Trophoblast cell (in vitro differentiated cells and primary cell): ENCODE results near the gene SEZ6L2.

Experiments
- DNase-seq, 2 donors: peaks; one replicate each; pipeline ENCODE4 v3.0.0-alpha.2; 2016
- H2AFZ ChIP-seq: 2 replicates; pipeline ENCODE4 v1.6.1; 2013; ENCODE audit warnings: low read length, moderate library complexity, mild to moderate bottlenecking; ENCODE audit not compliant: insufficient read depth, poor library complexity
- H2AK5ac ChIP-seq: 2 replicates; pipeline ENCODE4 v1.6.1; 2013; ENCODE audit warnings: mild to moderate bottlenecking, low read length
- H2BK120ac ChIP-seq: 2 replicates; pipeline ENCODE4 v1.6.1; 2013; ENCODE audit warnings: low read length, mild to moderate bottlenecking, moderate library complexity; ENCODE audit not compliant: insufficient read depth, poor library complexity
- H2BK12ac ChIP-seq: 2 replicates; pipeline ENCODE4 v1.6.1; 2013; ENCODE audit warnings: mild to moderate bottlenecking, low read length, moderate library complexity
- H2BK5ac ChIP-seq: 2 replicates; pipeline ENCODE4 v1.6.1; 2013; ENCODE audit warnings: low read length, low read depth, moderate library complexity, mild to moderate bottlenecking; ENCODE audit not compliant: poor library complexity
- H3K14ac ChIP-seq: 2 replicates; pipeline ENCODE4 v1.6.1; 2013; ENCODE audit warnings: mild to moderate bottlenecking, low read length
- H3K18ac ChIP-seq: 2 replicates; pipeline ENCODE4 v1.6.1; 2013; ENCODE audit warnings: mild to moderate bottlenecking, low read length
- H3K23ac ChIP-seq: 2 replicates; pipeline ENCODE4 v1.6.1; 2013; ENCODE audit warnings: low read length
- H3K27ac ChIP-seq: 2 replicates; pipeline ENCODE4 v1.5.1; 2013; ENCODE audit warnings: low read depth, mild to moderate bottlenecking, inconsistent platforms, low read length, moderate library complexity
- H3K27me3 ChIP-seq: 2 replicates; pipeline ENCODE4 v1.6.1; 2013; ENCODE audit warnings: inconsistent platforms, mild to moderate bottlenecking, low read length, moderate library complexity; ENCODE audit not compliant: insufficient read depth
- H3K36me3 ChIP-seq, 2 experiments: 1 replicate in 1 of 2; 2 replicates in 1 of 2; pipeline ENCODE4 v1.6.1; 2013; ENCODE audit warnings: low read length in 2 of 2, mild to moderate bottlenecking in 2 of 2, moderate library complexity in 1 of 2; ENCODE audit not compliant: insufficient read depth in 2 of 2, control insufficient read depth in 1 of 2
- H3K4ac ChIP-seq: 2 replicates; pipeline ENCODE4 v1.6.1; 2013; ENCODE audit warnings: low read depth, mild to moderate bottlenecking, low read length, moderate library complexity
- H3K4me1 ChIP-seq, 2 experiments: 1 replicate in 1 of 2; 2 replicates in 1 of 2; pipeline ENCODE4 v1.6.1; 2013; ENCODE audit warnings: low read length in 2 of 2, mild to moderate bottlenecking in 2 of 2, moderate library complexity in 1 of 2; ENCODE audit not compliant: insufficient read depth in 2 of 2, control insufficient read depth in 1 of 2
- H3K4me2 ChIP-seq: 2 replicates; pipeline ENCODE4 v1.6.1; 2013; ENCODE audit warnings: inconsistent platforms, mild to moderate bottlenecking, low read length, moderate library complexity
- H3K4me3 ChIP-seq: 2 replicates; pipeline ENCODE4 v1.5.1; 2013; ENCODE audit warnings: mild to moderate bottlenecking, low read depth, low read length, inconsistent platforms
- H3K79me1 ChIP-seq: one replicate; pipeline ENCODE4 v1.6.1; 2013; ENCODE audit warnings: low read length
- H3K79me2 ChIP-seq: 2 replicates; pipeline ENCODE4 v1.6.1; 2013; ENCODE audit warnings: low read length, mild to moderate bottlenecking; ENCODE audit not compliant: control insufficient read depth, insufficient read depth, poor library complexity
- H3K9ac ChIP-seq: 2 replicates; pipeline ENCODE4 v1.6.1; 2013; ENCODE audit warnings: mild to moderate bottlenecking, low read length
- H3K9me3 ChIP-seq: 2 replicates; pipeline ENCODE4 v1.6.1; 2013; ENCODE audit warnings: low read depth, mild to moderate bottlenecking, control low read depth, inconsistent platforms, low read length; ENCODE audit not compliant: insufficient read depth
- H4K12ac ChIP-seq: 2 replicates; pipeline ENCODE4 v1.6.1; 2013; ENCODE audit warnings: low read depth, mild to moderate bottlenecking, low read length, moderate library complexity
- H4K8ac ChIP-seq: 2 replicates; pipeline ENCODE4 v1.6.1; 2013; ENCODE audit warnings: low read depth, mild to moderate bottlenecking, low read length, moderate library complexity
- H4K91ac ChIP-seq: one replicate; pipeline ENCODE4 v1.6.1; 2013; ENCODE audit warnings: low read depth, mild to moderate bottlenecking, low read length, moderate library complexity
- WGBS: extraction: QIAGEN DNeasy Blood & Tissue Kit; methylation state at CpG from one replicate; pipeline ENCODE4 v1.1.7; 2013; ENCODE audit warnings: missing lambda C conversion rate; ENCODE audit not compliant: insufficient read length, insufficient coverage; ENCODE audit errors: extremely low coverage; 5-methylcytosine and 5-hydroxymethylcytosine counted together

SEZ6L2 gene

DNA sequence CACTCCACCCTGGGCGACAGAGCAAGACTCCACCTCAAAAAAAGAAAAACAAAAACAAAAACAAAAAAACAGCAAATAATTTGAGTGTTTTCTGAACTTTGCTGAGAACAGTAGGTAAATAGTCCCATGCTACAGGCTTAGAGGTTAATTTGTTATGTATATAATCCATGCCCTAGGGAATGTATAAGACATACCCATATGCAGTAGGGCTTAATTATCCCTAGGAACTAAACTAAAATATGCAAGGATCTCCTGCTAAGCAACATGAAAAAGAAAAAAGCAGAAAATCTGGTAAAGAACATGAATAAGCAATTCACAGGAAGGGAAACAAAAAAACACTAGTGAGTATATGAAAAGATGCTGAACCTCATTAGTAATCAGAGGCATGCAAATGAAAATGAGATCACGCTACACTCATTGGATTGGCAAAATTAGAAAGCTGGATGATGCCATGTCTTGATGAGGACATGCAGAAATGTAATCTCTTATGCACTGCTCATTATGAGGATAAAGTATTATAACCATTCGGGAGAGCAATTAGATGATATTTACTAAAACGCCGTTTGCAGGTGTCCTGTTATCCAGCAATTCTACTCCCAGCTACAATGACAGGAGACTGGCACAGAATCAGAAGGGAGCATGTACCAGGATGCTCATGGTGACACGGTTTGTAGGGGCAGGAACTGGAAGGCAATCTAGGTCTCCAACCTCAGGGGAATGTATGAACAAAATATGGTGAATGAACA lies 21.1 kb upstream of the SEZ6L2 start:
- no CpG with 5 or more reads among the region's 6 CpGs for WGBS
- no peak overlapping the region for H3K18ac ChIP-seq
- DNase-seq = no peak

DNA sequence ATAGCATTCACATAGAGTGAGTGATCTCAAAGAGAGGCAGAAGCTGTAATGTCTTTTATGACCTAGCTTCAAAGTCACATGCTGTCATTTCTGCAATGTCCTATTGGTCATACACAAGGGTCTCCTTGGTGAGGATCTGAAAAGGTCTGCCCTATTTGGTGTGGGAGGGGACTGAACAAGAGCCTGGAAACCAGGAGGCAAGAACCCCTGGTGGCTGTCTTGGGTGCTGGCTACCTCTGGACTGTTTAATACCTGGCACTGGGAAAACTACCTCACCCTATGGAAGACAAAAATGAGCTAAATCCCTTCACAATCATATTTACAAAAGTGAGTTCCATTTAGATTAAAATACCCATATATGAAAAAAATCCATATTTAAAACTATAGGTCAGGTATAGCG lies 17.6 kb upstream of the SEZ6L2 start:
- Histone ChIP-seq H3K27ac (no peak overlapping the region), H2BK5ac (no peak overlapping the region), H3K23ac (no peak overlapping the region), H2BK12ac (no peak overlapping the region), H3K9me3 (peaks cover 2% of the 10 kb centered on the region), H3K79me2 (no peaks in the 10 kb centered on the region), H3K14ac (no peak overlapping the region), H2BK120ac (no peak overlapping the region), H3K18ac (no peak overlapping the region), H3K4ac (no peak overlapping the region), H3K79me1 (no peaks in the 10 kb centered on the region), H4K8ac (no peak overlapping the region), H4K91ac (no peak overlapping the region), H3K36me3 (peaks cover 10 to 17% of the 10 kb centered on the region in 2 experiments), H4K12ac (no peak overlapping the region), H3K27me3 (no peaks in the 10 kb centered on the region), H3K4me1 (no peaks in the 10 kb centered on the region), H2AK5ac (no peak overlapping the region), H3K4me3 (no peak overlapping the region), H3K9ac (no peak overlapping the region), H3K4me2 (no peak overlapping the region), H2AFZ (no peak overlapping the region)
- WGBS = no CpG with 5 or more reads among the region's 1 CpG
- no peak for DNase-seq

More for the DNA sequence above, 21.1 kb upstream of the SEZ6L2 start:
- Histone ChIP-seq H2BK120ac (no peak overlapping the region), H3K79me1 (no peaks in the 10 kb centered on the region), H4K8ac (no peak overlapping the region), H3K27ac (no peak overlapping the region), H3K27me3 (no peaks in the 10 kb centered on the region), H3K9me3 (no peaks in the 10 kb centered on the region), H2BK12ac (no peak overlapping the region), H2AFZ (no peak overlapping the region), H3K4me1 (peaks cover 4 to 7% of the 10 kb centered on the region in 2 experiments), H3K36me3 (peaks cover 17 to 18% of the 10 kb centered on the region in 2 experiments), H3K79me2 (peaks cover 5% of the 10 kb centered on the region), H3K4me2 (no peak overlapping the region), H3K4me3 (no peak overlapping the region), H3K14ac (no peak overlapping the region), H4K91ac (no peak overlapping the region), H3K4ac (no peak overlapping the region), H2AK5ac (no peak overlapping the region), H3K9ac (no peak overlapping the region), H4K12ac (no peak overlapping the region), H3K23ac (no peak overlapping the region), H2BK5ac (no peak overlapping the region)

DNA sequence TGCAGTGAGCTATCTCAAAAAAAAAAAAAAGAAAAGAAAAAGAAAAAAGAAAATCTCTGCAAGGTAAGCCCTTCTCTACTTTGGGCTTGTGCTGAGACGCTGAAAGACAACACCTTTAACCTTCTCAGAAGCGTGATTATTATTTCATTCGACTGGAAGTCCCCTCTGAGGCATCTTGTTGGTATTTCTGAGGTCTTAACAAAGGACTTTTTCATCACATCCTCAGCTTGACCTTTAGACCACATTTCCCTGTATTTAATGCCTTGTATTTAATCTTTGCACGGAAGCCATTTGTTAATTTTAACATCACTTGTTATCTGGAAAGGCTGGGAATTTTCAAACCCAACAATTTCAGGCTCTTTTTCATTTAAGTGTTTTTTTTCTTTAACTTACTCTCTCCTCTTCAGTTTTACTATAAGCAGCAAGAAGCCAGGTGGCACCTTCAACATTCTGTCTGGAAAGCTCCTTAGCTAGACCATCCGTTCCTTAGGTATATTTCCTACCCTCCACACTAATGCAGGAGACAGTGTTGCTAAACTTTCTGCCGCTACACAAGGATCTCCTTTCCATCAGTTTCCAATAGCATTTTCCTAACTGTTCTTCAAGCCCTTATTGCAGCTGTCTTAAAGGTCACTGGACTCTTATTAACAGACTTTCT lies 16.4 kb upstream of the SEZ6L2 start:
- H4K12ac ChIP-seq = no peak overlapping the region
- no CpG with 5 or more reads among the region's 6 CpGs for WGBS
- H3K79me2 ChIP-seq = no peaks in the 10 kb centered on the region

DNA sequence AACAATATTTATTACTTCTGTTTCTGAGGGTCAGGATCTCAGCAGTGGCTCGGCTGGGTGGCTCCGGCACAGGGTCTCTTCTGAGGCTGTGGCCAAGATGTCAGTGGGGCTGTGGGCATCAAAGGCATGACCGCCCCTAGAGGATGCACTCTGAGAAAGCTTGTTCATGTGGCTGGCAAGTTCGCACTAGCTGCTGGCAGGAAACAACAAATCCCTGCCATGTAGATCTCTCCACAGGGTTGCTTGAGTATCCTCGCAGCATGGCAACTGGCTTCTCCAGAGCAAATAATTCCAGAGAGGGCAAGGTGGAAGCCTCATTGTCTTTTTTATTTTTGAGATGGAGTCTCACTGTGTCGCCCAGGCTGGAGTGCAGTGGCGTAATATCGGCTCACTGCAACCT lies 14.2 kb upstream of the SEZ6L2 start:
- H3K14ac ChIP-seq = no peak overlapping the region
- no peak overlapping the region for H3K23ac ChIP-seq
- H4K91ac ChIP-seq = no peak overlapping the region
- peaks cover 8 to 11% of the 10 kb centered on the region in 2 experiments for H3K36me3 ChIP-seq
- H3K4me3 ChIP-seq = no peak overlapping the region
- no CpG with 5 or more reads among the region's 8 CpGs for WGBS
- H2BK5ac ChIP-seq = no peak overlapping the region
- no peaks in the 10 kb centered on the region for H3K27me3 ChIP-seq
- no peak overlapping the region for H3K9ac ChIP-seq
- no peaks in the 10 kb centered on the region for H3K79me2 ChIP-seq
- H4K8ac ChIP-seq = no peak overlapping the region
- H3K4ac ChIP-seq = no peak overlapping the region
- H2AFZ ChIP-seq = no peak overlapping the region
- H3K27ac ChIP-seq = no peak overlapping the region
- no peak for DNase-seq
- H2BK12ac ChIP-seq = no peak overlapping the region
- H3K18ac ChIP-seq = no peak overlapping the region
- no peaks in the 10 kb centered on the region for H3K79me1 ChIP-seq
- H4K12ac ChIP-seq = no peak overlapping the region
- H3K9me3 ChIP-seq = peaks cover 2% of the 10 kb centered on the region
- no peak overlapping the region for H2AK5ac ChIP-seq
- no peak overlapping the region for H2BK120ac ChIP-seq
- H3K4me1 ChIP-seq = no peaks in the 10 kb centered on the region
- H3K4me2 ChIP-seq = no peak overlapping the region

More for the DNA sequence above, 16.4 kb upstream of the SEZ6L2 start:
- no peak overlapping the region for H3K23ac ChIP-seq
- no peaks in the 10 kb centered on the region for H3K4me1 ChIP-seq
- H3K4me3 ChIP-seq = no peak overlapping the region
- H2BK5ac ChIP-seq = no peak overlapping the region
- no peak overlapping the region for H2AFZ ChIP-seq
- no peak overlapping the region for H3K9ac ChIP-seq
- no peak overlapping the region for H2BK12ac ChIP-seq
- DNase-seq = no peak
- H4K8ac ChIP-seq = no peak overlapping the region
- H3K18ac ChIP-seq = no peak overlapping the region
- H3K27ac ChIP-seq = no peak overlapping the region
- H2BK120ac ChIP-seq = no peak overlapping the region
- no peaks in the 10 kb centered on the region for H3K79me1 ChIP-seq
- no peak overlapping the region for H3K4ac ChIP-seq
- H3K14ac ChIP-seq = no peak overlapping the region
- H3K27me3 ChIP-seq = no peaks in the 10 kb centered on the region
- no peak overlapping the region for H3K4me2 ChIP-seq
- H2AK5ac ChIP-seq = no peak overlapping the region
- peaks cover 2% of the 10 kb centered on the region for H3K9me3 ChIP-seq
- peaks cover 11 to 13% of the 10 kb centered on the region in 2 experiments for H3K36me3 ChIP-seq
- no peak overlapping the region for H4K91ac ChIP-seq
